H9 (cell line): ENCODE results near the gene MAP6. TPM values are rescaled to one million over a fixed set of nuclear protein-coding genes. Genes with fewer than 3 reads are reported as not detected.

ENCODE experiments used
- DNase-seq: peaks from one replicate; pipeline ENCODE4 v3.0.0-alpha.2; 2017
- H2AFZ ChIP-seq: one replicate; pipeline ENCODE4 v1.6.1; 2013; ENCODE audit warnings: mild to moderate bottlenecking, low read length, control low read depth, moderate library complexity
- H2AK5ac ChIP-seq: 2 replicates; pipeline ENCODE4 v1.6.1; 2013; ENCODE audit warnings: low read length, control low read depth, mixed read lengths; ENCODE audit not compliant: insufficient read length
- H2BK120ac ChIP-seq: one replicate; pipeline ENCODE4 v1.6.1; 2013; ENCODE audit warnings: low read depth, mild to moderate bottlenecking, low read length, control low read depth, inconsistent platforms; ENCODE audit not compliant: poor library complexity, severe bottlenecking
- H2BK12ac ChIP-seq: 2 replicates; pipeline ENCODE4 v1.6.1; 2013; ENCODE audit warnings: low read length, control low read depth, mixed read lengths, low read depth; ENCODE audit not compliant: insufficient read length
- H2BK15ac ChIP-seq: 2 replicates; pipeline ENCODE4 v1.6.1; 2013; ENCODE audit warnings: low read depth, low read length, control low read depth
- H2BK20ac ChIP-seq: one replicate; pipeline ENCODE4 v1.6.1; 2013; ENCODE audit warnings: low read depth, mild to moderate bottlenecking, low read length, control low read depth, inconsistent platforms; ENCODE audit not compliant: poor library complexity, severe bottlenecking
- H2BK5ac ChIP-seq: 2 replicates; pipeline ENCODE4 v1.6.1; 2013; ENCODE audit warnings: low read length, control low read depth, mixed read lengths; ENCODE audit not compliant: insufficient read length
- H3K14ac ChIP-seq: 2 replicates; pipeline ENCODE4 v1.6.1; 2013; ENCODE audit warnings: low read length, control low read depth; ENCODE audit not compliant: insufficient read depth
- H3K18ac ChIP-seq: 2 replicates; pipeline ENCODE4 v1.6.1; 2013; ENCODE audit warnings: low read depth, mild to moderate bottlenecking, mixed read lengths, low read length, control low read depth; ENCODE audit not compliant: insufficient read length
- H3K23ac ChIP-seq: 2 replicates; pipeline ENCODE4 v1.6.1; 2013; ENCODE audit warnings: low read length, control low read depth, mixed read lengths, low read depth; ENCODE audit not compliant: insufficient read length
- H3K23me2 ChIP-seq: 2 replicates; pipeline ENCODE4 v1.6.1; 2013; ENCODE audit warnings: low read depth, mild to moderate bottlenecking, mixed read lengths, low read length, control low read depth; ENCODE audit not compliant: insufficient read length, poor library complexity, severe bottlenecking
- H3K27ac ChIP-seq: 2 replicates; pipeline ENCODE4 v1.5.1; 2013; ENCODE audit warnings: low read length, control low read depth, mixed read lengths, low read depth; ENCODE audit not compliant: insufficient read length
- H3K27me3 ChIP-seq: 2 replicates; pipeline ENCODE4 v1.6.1; 2013; ENCODE audit warnings: low read length, control low read depth, inconsistent platforms; ENCODE audit not compliant: insufficient read depth
- H3K4ac ChIP-seq: 2 replicates; pipeline ENCODE4 v1.6.1; 2013; ENCODE audit warnings: low read depth, mild to moderate bottlenecking, control low read depth, inconsistent platforms, low read length, moderate library complexity
- H3K4me1 ChIP-seq: 2 replicates; pipeline ENCODE4 v1.6.1; 2013; ENCODE audit warnings: low read length, control low read depth, inconsistent platforms; ENCODE audit not compliant: insufficient read depth
- H3K4me2 ChIP-seq: 2 replicates; pipeline ENCODE4 v1.6.1; 2013; ENCODE audit warnings: low read length, control low read depth, mixed read lengths; ENCODE audit not compliant: insufficient read length, insufficient read depth
- H3K56ac ChIP-seq: 2 replicates; pipeline ENCODE4 v1.6.1; 2013; ENCODE audit warnings: low read depth, mild to moderate bottlenecking, mixed read lengths, low read length, control low read depth; ENCODE audit not compliant: insufficient read length
- H3K79me1 ChIP-seq: 2 replicates; pipeline ENCODE4 v1.6.1; 2013; ENCODE audit warnings: low read depth, mild to moderate bottlenecking, moderate library complexity, low read length, control low read depth, inconsistent platforms; ENCODE audit not compliant: insufficient read depth, poor library complexity, severe bottlenecking
- H3K79me2 ChIP-seq: 2 replicates; pipeline ENCODE4 v1.6.1; 2013; ENCODE audit warnings: low read length, control low read depth, inconsistent platforms; ENCODE audit not compliant: insufficient read depth
- H3K9ac ChIP-seq: 2 replicates; pipeline ENCODE4 v1.6.1; 2013; ENCODE audit warnings: low read length, control low read depth, mixed read lengths; ENCODE audit not compliant: insufficient read length; ENCODE audit errors: extremely low read depth
- H3K9me3 ChIP-seq: one replicate; pipeline ENCODE4 v1.6.1; 2013; ENCODE audit warnings: low read depth, low read length, inconsistent platforms; ENCODE audit not compliant: control insufficient read depth
- H3T11ph ChIP-seq: one replicate; pipeline ENCODE4 v1.6.1; 2013; ENCODE audit warnings: mild to moderate bottlenecking, low read length, control low read depth, inconsistent platforms
- H4K20me1 ChIP-seq: one replicate; pipeline ENCODE4 v1.6.1; 2013; ENCODE audit not compliant: control insufficient read depth, insufficient read length, insufficient read depth
- H4K5ac ChIP-seq: 2 replicates; pipeline ENCODE4 v1.6.1; 2013; ENCODE audit warnings: low read depth, mild to moderate bottlenecking, mixed read lengths, low read length, control low read depth; ENCODE audit not compliant: insufficient read length
- H4K8ac ChIP-seq: replicated peaks from 2 replicates; pipeline ENCODE4 v1.6.1; 2013; ENCODE audit warnings: low read length, control low read depth, mixed read lengths, low read depth; ENCODE audit not compliant: insufficient read length
- H4K91ac ChIP-seq: 2 replicates; pipeline ENCODE4 v1.6.1; 2013; ENCODE audit warnings: low read depth, mild to moderate bottlenecking, moderate library complexity, mixed read lengths, low read length, control low read depth; ENCODE audit not compliant: insufficient read length
- H3K27ac Mint-ChIP-seq, 3 experiments: 2 replicates in 2 of 3; 3 replicates in 1 of 3; pipeline ENCODE4 v1.8.0; 2020 to 2021; ENCODE audit warnings: mixed read lengths in 3 of 3, mild to moderate bottlenecking in 1 of 3, moderate library complexity in 1 of 3
- H3K27me3 Mint-ChIP-seq: 2 replicates; pipeline ENCODE4 v1.8.0; 2021; ENCODE audit warnings: low read depth, mild to moderate bottlenecking, moderate library complexity, mixed read lengths
- H3K36me3 Mint-ChIP-seq, 3 experiments: 2 replicates in 2 of 3; 3 replicates in 1 of 3; pipeline ENCODE4 v1.8.0; 2020 to 2021; ENCODE audit warnings: low read depth in 3 of 3, mixed read lengths in 3 of 3; ENCODE audit not compliant: insufficient read depth in 1 of 3
- H3K4me1 Mint-ChIP-seq, 2 experiments: 2 replicates each; pipeline ENCODE4 v1.8.0; 2020; ENCODE audit warnings: mixed read lengths in 2 of 2
- H3K4me3 Mint-ChIP-seq, 2 experiments: 2 replicates in 1 of 2; 3 replicates in 1 of 2; pipeline ENCODE4 v1.8.0; 2020 to 2021; ENCODE audit warnings: mild to moderate bottlenecking in 2 of 2, mixed read lengths in 2 of 2, moderate library complexity in 1 of 2
- H3K9me3 Mint-ChIP-seq, 2 experiments: 2 replicates in 1 of 2; 3 replicates in 1 of 2; pipeline ENCODE4 v1.8.0; 2020; ENCODE audit warnings: mild to moderate bottlenecking in 2 of 2, mixed read lengths in 2 of 2, moderate library complexity in 1 of 2
- WGBS: extraction: QIAGEN DNeasy Blood & Tissue Kit; methylation state at CpG from one replicate; pipeline ENCODE4 v1.1.7; 2013; ENCODE audit warnings: missing lambda C conversion rate, low lambda C conversion rate, mixed read lengths; ENCODE audit not compliant: insufficient read length; ENCODE audit errors: extremely low coverage; 5-methylcytosine and 5-hydroxymethylcytosine counted together
- total RNA-seq: library from RNA; stranded (reverse); gene quantifications from 2 replicates; pipeline ENCODE4 v1.2.1, GENCODE V29; 2021
- TF ChIP-seq, protein P1 (sequence below): fragments of 200-600 bp; sonication (generic); conservative IDR thresholded peaks from 3 replicates; pipeline ENCODE4 v1.8.0; 2021; ENCODE audit warnings: antibody characterized with exemption, mild to moderate bottlenecking

MAP6 gene
- total RNA-seq, 1 experiment from 2014 or later = 0.77 TPM

DNA sequence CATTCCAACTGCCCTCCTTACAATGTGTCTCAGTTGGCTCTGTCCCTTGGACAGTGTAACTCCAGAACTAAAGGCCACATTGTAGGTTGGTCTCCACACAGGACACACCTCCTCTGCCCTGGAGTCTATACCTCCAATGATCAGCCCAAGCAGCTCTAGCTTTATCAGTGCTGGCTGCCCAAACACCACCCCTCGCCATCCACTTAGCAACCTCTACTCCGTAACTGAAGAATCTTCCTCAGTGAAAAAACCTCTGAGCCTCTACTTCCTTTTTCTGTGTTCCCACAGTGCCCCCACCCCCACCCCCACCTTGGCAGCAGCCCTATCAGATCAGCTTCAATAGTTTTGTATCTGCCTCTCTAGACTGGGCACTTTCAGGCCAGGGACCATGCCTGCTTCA lies 73.4 kb downstream of the MAP6 start:
- no peak overlapping the region for H4K5ac ChIP-seq
- H3K23ac ChIP-seq = no peak overlapping the region
- no peak overlapping the region for H2AK5ac ChIP-seq
- Mint-ChIP-seq H3K27ac (no peak overlapping the region), H3K9me3 (no peaks in the 10 kb centered on the region), H3K27me3 (peaks cover 21% of the 10 kb centered on the region), H3K36me3 (no peaks in the 10 kb centered on the region), H3K4me3 (no peak overlapping the region), H3K4me1 (peaks cover 21 to 24% of the 10 kb centered on the region in 2 experiments)
- H2BK15ac ChIP-seq = no peak overlapping the region
- H3K56ac ChIP-seq = no peak overlapping the region
- no peaks in the 10 kb centered on the region for H4K20me1 ChIP-seq
- TF ChIP-seq, protein P1, sequence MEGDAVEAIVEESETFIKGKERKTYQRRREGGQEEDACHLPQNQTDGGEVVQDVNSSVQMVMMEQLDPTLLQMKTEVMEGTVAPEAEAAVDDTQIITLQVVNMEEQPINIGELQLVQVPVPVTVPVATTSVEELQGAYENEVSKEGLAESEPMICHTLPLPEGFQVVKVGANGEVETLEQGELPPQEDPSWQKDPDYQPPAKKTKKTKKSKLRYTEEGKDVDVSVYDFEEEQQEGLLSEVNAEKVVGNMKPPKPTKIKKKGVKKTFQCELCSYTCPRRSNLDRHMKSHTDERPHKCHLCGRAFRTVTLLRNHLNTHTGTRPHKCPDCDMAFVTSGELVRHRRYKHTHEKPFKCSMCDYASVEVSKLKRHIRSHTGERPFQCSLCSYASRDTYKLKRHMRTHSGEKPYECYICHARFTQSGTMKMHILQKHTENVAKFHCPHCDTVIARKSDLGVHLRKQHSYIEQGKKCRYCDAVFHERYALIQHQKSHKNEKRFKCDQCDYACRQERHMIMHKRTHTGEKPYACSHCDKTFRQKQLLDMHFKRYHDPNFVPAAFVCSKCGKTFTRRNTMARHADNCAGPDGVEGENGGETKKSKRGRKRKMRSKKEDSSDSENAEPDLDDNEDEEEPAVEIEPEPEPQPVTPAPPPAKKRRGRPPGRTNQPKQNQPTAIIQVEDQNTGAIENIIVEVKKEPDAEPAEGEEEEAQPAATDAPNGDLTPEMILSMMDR = no peak
- no peaks in the 10 kb centered on the region for H3K79me2 ChIP-seq
- no peak overlapping the region for H3K14ac ChIP-seq
- H3K4me1 ChIP-seq = peaks cover 2% of the 10 kb centered on the region; the same call in 1 of the 2 replicates
- no peak overlapping the region for H2BK5ac ChIP-seq
- no peak overlapping the region for H2AFZ ChIP-seq
- WGBS = no CpG with 5 or more reads among the region's 2 CpGs
- no peak overlapping the region for H3T11ph ChIP-seq
- no peaks in the 10 kb centered on the region for H3K27me3 ChIP-seq
- H3K18ac ChIP-seq = no peak overlapping the region
- H3K23me2 ChIP-seq = no peaks in the 10 kb centered on the region
- H3K4me2 ChIP-seq = no peak overlapping the region
- H2BK20ac ChIP-seq = no peak overlapping the region
- no peak overlapping the region for H3K9ac ChIP-seq
- H3K79me1 ChIP-seq = no peaks in the 10 kb centered on the region
- no peak overlapping the region for H4K91ac ChIP-seq
- no peaks in the 10 kb centered on the region for H3K9me3 ChIP-seq
- H4K8ac ChIP-seq = no peak overlapping the region
- H3K4ac ChIP-seq = no peak overlapping the region
- no peak for DNase-seq
- H2BK12ac ChIP-seq = no peak overlapping the region
- H2BK120ac ChIP-seq = no peak overlapping the region
- H3K27ac ChIP-seq = no peak overlapping the region
